OCI-M1 (cell line): Measurements from ENCODE around the gene MILR1.
"Not testable (repeated sequence)": the region's sequence is repeated elsewhere in the genome, so short reads cannot be mapped to it uniquely, and the experiment has no call there.

ENCODE experiments used
- DNase-seq: peaks from one replicate; lab custom pipeline; 2025; lab: John Stamatoyannopoulos, UW

MILR1 gene

GRCh38 chr17:64428406-64428805 is 20.5 kb upstream of the MILR1 start:
- DNase-seq: no peak

GRCh38 chr17:64430036-64430435 is 18.9 kb upstream of the MILR1 start:
- not testable (repeated sequence) for DNase-seq

- no peak for DNase-seq
Measured at GRCh38 chr17:64431534-64431933, 17.4 kb upstream of the MILR1 start.

- DNase-seq: no peak
Measured at GRCh38 chr17:64437944-64438525, 10.9 kb upstream of the MILR1 start.

GRCh38 chr17:64439521-64439920 is 9.4 kb upstream of the MILR1 start:
- DNase-seq: not testable (repeated sequence)

- no peak for DNase-seq
Measured at GRCh38 chr17:64439956-64440355, 9.0 kb upstream of the MILR1 start.

- peak; percentile 71 for DNase-seq
Measured at GRCh38 chr17:64441772-64442540, 7.0 kb upstream of the MILR1 start.

- DNase-seq: peak; percentile 71
Measured at GRCh38 chr17:64442541-64442971, 6.4 kb upstream of the MILR1 start.

GRCh38 chr17:64443086-64443760 is 5.7 kb upstream of the MILR1 start:
- DNase-seq: no peak

- no peak for DNase-seq
Measured at GRCh38 chr17:64447526-64447925, 1.4 kb upstream of the MILR1 start.

- DNase-seq: peak; percentile 83
Measured at GRCh38 chr17:64449545-64449944, 630 bp downstream of the MILR1 start.

- peak; percentile 38 for DNase-seq
Measured at GRCh38 chr17:64455993-64456885, 7.3 kb downstream of the MILR1 start.

- no peak for DNase-seq
Measured at GRCh38 chr17:64457156-64457555, 8.2 kb downstream of the MILR1 start.

GRCh38 chr17:64458756-64459155 is 9.8 kb downstream of the MILR1 start:
- DNase-seq: no peak

GRCh38 chr17:64459284-64459747 is 10.4 kb downstream of the MILR1 start:
- no peak for DNase-seq

- not testable (repeated sequence) for DNase-seq
Measured at GRCh38 chr17:64459818-64460217, 10.9 kb downstream of the MILR1 start.

- no peak for DNase-seq
Measured at GRCh38 chr17:64460955-64461354, 12.0 kb downstream of the MILR1 start.

- DNase-seq: no peak
Measured at GRCh38 chr17:64461788-64462187, 12.9 kb downstream of the MILR1 start.

GRCh38 chr17:64466019-64466735 is 17.3 kb downstream of the MILR1 start:
- DNase-seq: no peak

GRCh38 chr17:64466834-64467233 is 17.9 kb downstream of the MILR1 start:
- DNase-seq: not testable (repeated sequence)

- DNase-seq: no peak
Measured at GRCh38 chr17:64470625-64471024, 21.7 kb downstream of the MILR1 start.
